Ovary (tissue), 9 donors: ENCODE data around the gene PLOD1. TPM values are rescaled to one million over a fixed set of nuclear protein-coding genes. Genes with fewer than 3 reads are reported as not detected.

Experiments
- DNase-seq, 5 donors: peaks; one replicate each; pipeline ENCODE4 v3.0.0-alpha.2; 2019 to 2020
- H3K27ac ChIP-seq, 2 donors: fragments of 200-600 bp; one replicate each; pipeline versions ENCODE4 v1.5.1 to v1.8.0; 2019 to 2022
- H3K27me3 ChIP-seq: fragments of 200-600 bp; one replicate; pipeline ENCODE4 v1.8.0; 2022
- H3K36me3 ChIP-seq: fragments of 200-600 bp; sonication (generic); one replicate; pipeline ENCODE4 v1.5.1; 2019
- H3K4me1 ChIP-seq: one replicate; pipeline ENCODE4 v1.8.1; 2013; ENCODE audit warnings: mild to moderate bottlenecking, moderate library complexity; ENCODE audit not compliant: insufficient read depth
- H3K4me3 ChIP-seq: fragments of 200-600 bp; sonication (generic); one replicate; pipeline ENCODE4 v1.5.1; 2017
- H3K9me3 ChIP-seq, 2 donors: fragments of 200-600 bp in 1 of 2; sonication (generic) in 1 of 2; one replicate each; pipeline versions ENCODE4 v1.5.1 to v1.8.1; 2013 to 2019; ENCODE audit warnings: mild to moderate bottlenecking in 1 of 2, moderate library complexity in 1 of 2
- EP300 ChIP-seq: sonication (generic); formaldehyde crosslinking; IDR thresholded peaks from one replicate; pipeline ENCODE4 v1.6.1; 2017; ENCODE audit warnings: antibody characterized with exemption
- POLR2A ChIP-seq: fragments of 450-650 bp; IDR thresholded peaks from one replicate; pipeline ENCODE4 v1.6.1; 2017; ENCODE audit warnings: antibody characterized with exemption, mild to moderate bottlenecking, moderate library complexity
- WGBS, 3 donors: extraction: QIAGEN DNeasy Blood & Tissue Kit in 1 of 3; methylation state at CpG; one replicate each; pipeline versions ENCODE4 v1.1.5 to v1.1.7; 2013 to 2017; 5-methylcytosine and 5-hydroxymethylcytosine counted together
- intact Hi-C, 4 donors: fragments of 100-400 bp; cut with DNase I; formaldehyde crosslinking; loops; one replicate each; pipeline versions ENCODE4 v1.11.0 to v1.15.1; 2022 to 2023
- polyA plus RNA-seq, 2 donors: library from polyadenylated mRNA; stranded (reverse); fragments of 200-250 nt in 1 of 2; fragments of 350-450 nt in 1 of 2; fragmentation: Illumina TruSeq in 1 of 2; extraction: RNeasy Lipid Tissue Mini Kit (QIAGEN cat#74804) in 1 of 2; gene quantifications; one replicate each; pipeline ENCODE4 v1.2.3, GENCODE V29; 2013 to 2014
- total RNA-seq, 7 donors: library from RNA; depleted of rRNA in 2 of 7; stranded (reverse); fragments of >200 nt in 2 of 7; fragmentation: NEBNext Ultra II Directional in 3 of 7; extraction: Animal tissue kit (Norgen Biotek cat#: 25700) in 3 of 7; gene quantifications; one replicate each; pipeline versions ENCODE4 v1.1.0 to v1.2.4, GENCODE V29; 2016 to 2023
- TF ChIP-seq, protein P1 (sequence below), 3 donors: fragments of 450-650 bp in 2 of 3; fragments of 200-600 bp in 1 of 3; IDR thresholded peaks; one replicate each; pipeline versions ENCODE4 v1.5.1 to v1.8.0; 2016 to 2022; ENCODE audit warnings: antibody characterized with exemption in 3 of 3, mild to moderate bottlenecking in 1 of 3
- donor health status: DM: no; HTN: no; CAD: no; lungs with moderate emphysema.
- donor health status: DM: no; HTN: no; CAD: no.
- donor health status: Bipolar disorder and iron deficiency.
- donor health status: DM: yes; HTN: yes; CAD: no.
- donor health status: DM: no; HTN: no; CAD: no.
- donor health status: DM: yes; HTN: yes; CAD: no.

Gene PLOD1
- total and polyA plus RNA-seq, 9 donors: 26.3 to 98.2 (median 58.7) TPM

- no peaks in the 10 kb centered on the region for H3K27me3 ChIP-seq
- TF ChIP-seq EP300 (no peak), POLR2A (no peak)
- TF ChIP-seq, protein P1, sequence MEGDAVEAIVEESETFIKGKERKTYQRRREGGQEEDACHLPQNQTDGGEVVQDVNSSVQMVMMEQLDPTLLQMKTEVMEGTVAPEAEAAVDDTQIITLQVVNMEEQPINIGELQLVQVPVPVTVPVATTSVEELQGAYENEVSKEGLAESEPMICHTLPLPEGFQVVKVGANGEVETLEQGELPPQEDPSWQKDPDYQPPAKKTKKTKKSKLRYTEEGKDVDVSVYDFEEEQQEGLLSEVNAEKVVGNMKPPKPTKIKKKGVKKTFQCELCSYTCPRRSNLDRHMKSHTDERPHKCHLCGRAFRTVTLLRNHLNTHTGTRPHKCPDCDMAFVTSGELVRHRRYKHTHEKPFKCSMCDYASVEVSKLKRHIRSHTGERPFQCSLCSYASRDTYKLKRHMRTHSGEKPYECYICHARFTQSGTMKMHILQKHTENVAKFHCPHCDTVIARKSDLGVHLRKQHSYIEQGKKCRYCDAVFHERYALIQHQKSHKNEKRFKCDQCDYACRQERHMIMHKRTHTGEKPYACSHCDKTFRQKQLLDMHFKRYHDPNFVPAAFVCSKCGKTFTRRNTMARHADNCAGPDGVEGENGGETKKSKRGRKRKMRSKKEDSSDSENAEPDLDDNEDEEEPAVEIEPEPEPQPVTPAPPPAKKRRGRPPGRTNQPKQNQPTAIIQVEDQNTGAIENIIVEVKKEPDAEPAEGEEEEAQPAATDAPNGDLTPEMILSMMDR (IDR thresholded peaks at IDR 0.05): no peak
- H3K27ac ChIP-seq: no peak overlapping the region
- no peak overlapping the region for H3K4me3 ChIP-seq
- 48 to 49% (median 49%) methylated on average over 12 of the region's 12 CpGs for WGBS, 3 donors
- no peaks in the 10 kb centered on the region for H3K9me3 ChIP-seq
- intact Hi-C loops: no loop called here
- H3K4me1 ChIP-seq: peaks cover 7% of the 10 kb centered on the region
- no peak for DNase-seq
- no peaks in the 10 kb centered on the region for H3K36me3 ChIP-seq
Measured at GRCh38 chr1:11920239-11920903, 14.1 kb upstream of the PLOD1 start.

- Histone ChIP-seq H3K4me1 (peaks cover 7% of the 10 kb centered on the region), H3K9me3 (no peaks in the 10 kb centered on the region), H3K27ac (no peak overlapping the region), H3K36me3 (no peaks in the 10 kb centered on the region), H3K27me3 (no peaks in the 10 kb centered on the region), H3K4me3 (no peak overlapping the region)
- no peak for TF ChIP-seq EP300
- TF ChIP-seq POLR2A: no peak
- TF ChIP-seq, protein P1 (IDR thresholded peaks at IDR 0.05): no peak
- intact Hi-C loops: no loop called here
- 67 to 84% (median 72%) methylated on average over 9 of the region's 9 CpGs for WGBS, 3 donors
- no peak for DNase-seq
Measured at GRCh38 chr1:11921022-11921421, 13.5 kb upstream of the PLOD1 start.

DNA sequence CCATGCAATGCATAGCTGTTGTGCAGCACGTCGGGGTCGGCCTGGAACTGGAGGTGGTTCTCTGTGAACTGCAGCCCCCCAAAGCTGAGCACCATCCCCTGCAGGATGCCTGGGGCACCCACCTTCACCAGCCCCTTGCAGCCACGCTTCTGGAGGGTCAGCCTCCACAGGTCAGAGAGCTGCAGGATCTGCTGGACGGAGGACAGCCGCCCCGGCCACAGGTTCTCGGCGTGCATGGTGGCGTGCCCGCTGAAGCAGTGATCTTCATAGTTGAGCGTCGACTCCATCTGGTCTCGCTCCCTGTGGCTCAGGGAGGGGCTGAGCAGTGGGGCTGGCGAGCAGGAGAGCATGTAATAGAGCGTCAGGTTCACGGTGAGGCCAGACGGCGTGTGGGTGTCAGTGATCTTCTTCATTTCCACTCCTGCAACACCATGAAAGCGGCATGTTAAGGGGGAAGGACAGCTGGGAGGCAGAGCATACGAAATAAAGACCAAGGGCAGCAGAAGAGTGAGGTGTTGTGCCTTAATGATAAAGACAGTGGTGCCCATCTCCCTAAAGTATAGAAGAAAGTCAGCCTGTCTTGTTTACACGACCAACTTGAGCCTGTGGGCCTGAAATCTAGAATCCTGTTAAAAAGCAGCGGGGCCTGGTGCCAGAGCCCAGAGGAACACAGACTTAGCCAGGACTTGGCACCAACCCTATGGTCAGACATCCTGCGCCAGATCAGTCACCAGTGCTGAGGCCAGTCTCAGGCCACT is 11.3 kb upstream of the PLOD1 start:
- Histone ChIP-seq H3K36me3 (no peaks in the 10 kb centered on the region), H3K4me3 (no peak overlapping the region), H3K27me3 (no peaks in the 10 kb centered on the region), H3K9me3 (no peaks in the 10 kb centered on the region), H3K27ac (peak overlapping the region in 1 of 2 donors; percentile 11), H3K4me1 (peaks cover 7% of the 10 kb centered on the region)
- DNase-seq: no peak
- WGBS, 3 donors: 77 to 82% (median 80%) methylated on average over 21 to 24 of the region's 24 CpGs
- TF ChIP-seq EP300 (no peak), POLR2A (no peak)
- TF ChIP-seq, protein P1 (IDR thresholded peaks at IDR 0.05): no peak
- intact Hi-C loops: no loop called here

DNA sequence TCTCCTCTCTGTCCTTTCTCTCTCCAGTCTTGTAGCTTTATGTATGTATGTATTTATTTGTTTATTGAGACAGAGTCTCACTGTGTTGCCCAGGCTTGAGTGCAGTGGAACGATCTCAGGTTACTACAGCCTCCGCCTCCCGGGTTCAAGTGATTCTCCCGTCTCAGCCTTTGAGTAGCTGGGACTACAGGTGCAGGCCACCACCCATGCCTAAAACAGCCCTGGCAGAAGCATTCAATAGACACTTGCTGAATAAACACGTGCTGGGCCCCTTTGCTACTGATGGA is 10.7 kb upstream of the PLOD1 start:
- H3K27ac ChIP-seq: peak overlapping the region in 1 of 2 donors; percentile 11
- H3K4me3 ChIP-seq: no peak overlapping the region
- WGBS, 3 donors: 44 to 64% (median 52%) methylated on average over 5 of the region's 5 CpGs
- no peaks in the 10 kb centered on the region for H3K27me3 ChIP-seq
- H3K9me3 ChIP-seq: no peaks in the 10 kb centered on the region
- H3K36me3 ChIP-seq: no peaks in the 10 kb centered on the region
- DNase-seq: no peak
- intact Hi-C loops: no loop called here
- TF ChIP-seq POLR2A (no peak), EP300 (no peak)
- TF ChIP-seq, protein P1 (IDR thresholded peaks at IDR 0.05): no peak
- H3K4me1 ChIP-seq: peaks cover 7% of the 10 kb centered on the region
